Activated naive CD4-positive, alpha-beta T cell treated with anti-CD3 and anti-CD28 coated beads, Interleukin-2, amount 10 ng/mL, durations not matched to agents 7 days and 5 days (primary cell): Measurements from ENCODE around the gene PRKAR1B.
A peak's percentile ranks its signal among the peaks of the same experiment; 100 is the strongest.
"Not testable (repeated sequence)": the region's sequence is repeated elsewhere in the genome, so short reads cannot be mapped to it uniquely, and the experiment has no call there.

Source experiments
- CTCF ChIA-PET: fragments of 350-600 bp; sonication (Branson Sonifier 250); formaldehyde crosslinking; loops from one replicate; lab custom pipeline; 2021; ENCODE audit warnings: antibody characterized with exemption; lab: Charles Lee
- DNase-seq: peaks from one replicate; pipeline ENCODE4 v3.0.0-alpha.2; 2020
- H3K27ac Mint-ChIP-seq: one replicate; pipeline ENCODE4 v1.8.0; 2021; ENCODE audit warnings: mild to moderate bottlenecking, moderate library complexity, mixed read lengths
- H3K27me3 Mint-ChIP-seq: one replicate; pipeline ENCODE4 v1.8.0; 2021; ENCODE audit warnings: mild to moderate bottlenecking, mixed read lengths
- H3K36me3 Mint-ChIP-seq: one replicate; pipeline ENCODE4 v1.8.0; 2021; ENCODE audit warnings: mixed read lengths
- H3K4me1 Mint-ChIP-seq: one replicate; pipeline ENCODE4 v1.8.0; 2021; ENCODE audit warnings: mixed read lengths
- H3K4me3 Mint-ChIP-seq: one replicate; pipeline ENCODE4 v1.8.0; 2021; ENCODE audit warnings: mild to moderate bottlenecking, moderate library complexity, mixed read lengths
- H3K9me3 Mint-ChIP-seq: one replicate; pipeline ENCODE4 v1.8.0; 2021; ENCODE audit warnings: mixed read lengths

PRKAR1B gene

GRCh38 chr7:611837-612236, 115.2 kb downstream of the PRKAR1B start:
- Mint-ChIP-seq H3K36me3 (peaks cover 11% of the 10 kb centered on the region), H3K4me1 (peaks cover 76% of the 10 kb centered on the region)
- H3K27ac Mint-ChIP-seq, H3K4me3 Mint-ChIP-seq, H3K9me3 Mint-ChIP-seq, H3K27me3 Mint-ChIP-seq, CTCF ChIA-PET, DNase-seq: not testable (repeated sequence)

GRCh38 chr7:611281-611810, 115.7 kb downstream of the PRKAR1B start:
- H3K36me3 Mint-ChIP-seq, result peaks cover 11% of the 10 kb centered on the region
- H3K27ac Mint-ChIP-seq, result no peak overlapping the region
- no peaks in the 10 kb centered on the region for H3K27me3 Mint-ChIP-seq
- no peaks in the 10 kb centered on the region for H3K9me3 Mint-ChIP-seq
- DNase-seq, result no peak
- no peak overlapping the region for H3K4me3 Mint-ChIP-seq
- peaks cover 71% of the 10 kb centered on the region for H3K4me1 Mint-ChIP-seq
- CTCF ChIA-PET, result no interaction called here

- H3K4me1 Mint-ChIP-seq, result peaks cover 68% of the 10 kb centered on the region
- CTCF ChIA-PET, result no interaction called here
- no peak for DNase-seq
- peaks cover 14% of the 10 kb centered on the region for H3K36me3 Mint-ChIP-seq
- H3K27ac Mint-ChIP-seq, result peak overlapping the region; percentile 26
- no peak overlapping the region for H3K4me3 Mint-ChIP-seq
- H3K9me3 Mint-ChIP-seq, result no peaks in the 10 kb centered on the region
- no peaks in the 10 kb centered on the region for H3K27me3 Mint-ChIP-seq
These were observed 116.4 kb downstream of the PRKAR1B start for GRCh38 chr7:610531-611280.

GRCh38 chr7:610141-610530, 116.9 kb downstream of the PRKAR1B start:
- H3K4me1 Mint-ChIP-seq, result peaks cover 64% of the 10 kb centered on the region
- H3K27me3 Mint-ChIP-seq, result no peaks in the 10 kb centered on the region
- no peak for DNase-seq
- H3K4me3 Mint-ChIP-seq, result no peak overlapping the region
- no peaks in the 10 kb centered on the region for H3K9me3 Mint-ChIP-seq
- CTCF ChIA-PET, result no interaction called here
- H3K27ac Mint-ChIP-seq, result no peak overlapping the region
- H3K36me3 Mint-ChIP-seq, result peaks cover 17% of the 10 kb centered on the region

- Mint-ChIP-seq H3K36me3 (peaks cover 24% of the 10 kb centered on the region), H3K4me1 (peaks cover 64% of the 10 kb centered on the region), H3K27ac (peak overlapping the region; percentile 78), H3K4me3 (no peak overlapping the region), H3K9me3 (peaks cover 4% of the 10 kb centered on the region), H3K27me3 (no peaks in the 10 kb centered on the region)
- no peak for DNase-seq
- CTCF ChIA-PET, result no interaction called here
These were observed 117.7 kb downstream of the PRKAR1B start for GRCh38 chr7:609365-609764.

- no peak for DNase-seq
- H3K4me1 Mint-ChIP-seq, result peaks cover 64% of the 10 kb centered on the region
These were observed 118.1 kb downstream of the PRKAR1B start for GRCh38 chr7:608954-609353.

GRCh38 chr7:608361-608760, 118.7 kb downstream of the PRKAR1B start:
- Mint-ChIP-seq H3K27me3 (no peaks in the 10 kb centered on the region), H3K9me3 (peaks cover 6% of the 10 kb centered on the region), H3K4me3 (no peak overlapping the region), H3K27ac (peak overlapping the region; percentile 77), H3K36me3 (peaks cover 27% of the 10 kb centered on the region), H3K4me1 (peaks cover 64% of the 10 kb centered on the region)
- CTCF ChIA-PET, result no interaction called here
- no peak for DNase-seq

More at GRCh38 chr7:608954-609353, 118.1 kb downstream of the PRKAR1B start:
- H3K36me3 Mint-ChIP-seq, result peaks cover 27% of the 10 kb centered on the region
- no peaks in the 10 kb centered on the region for H3K27me3 Mint-ChIP-seq
- no peak overlapping the region for H3K4me3 Mint-ChIP-seq
- CTCF ChIA-PET, result no interaction called here
- H3K27ac Mint-ChIP-seq, result peak overlapping the region; percentile 78
- peaks cover 6% of the 10 kb centered on the region for H3K9me3 Mint-ChIP-seq

GRCh38 chr7:607938-608337, 119.1 kb downstream of the PRKAR1B start:
- Mint-ChIP-seq H3K27ac (peak overlapping the region; percentile 49), H3K9me3 (peaks cover 6% of the 10 kb centered on the region)
- CTCF ChIA-PET, result no interaction called here

GRCh38 chr7:605661-606450, 121.2 kb downstream of the PRKAR1B start:
- Mint-ChIP-seq H3K27ac (peak overlapping the region; percentile 53), H3K4me3 (peak overlapping the region; percentile 16), H3K36me3 (peaks cover 27% of the 10 kb centered on the region), H3K4me1 (peaks cover 77% of the 10 kb centered on the region), H3K27me3 (no peaks in the 10 kb centered on the region), H3K9me3 (peaks cover 6% of the 10 kb centered on the region)
- CTCF ChIA-PET, result no interaction called here
- no peak for DNase-seq

More at GRCh38 chr7:607938-608337, 119.1 kb downstream of the PRKAR1B start:
- Mint-ChIP-seq H3K4me3 (no peak overlapping the region), H3K27me3 (no peaks in the 10 kb centered on the region), H3K36me3 (peaks cover 31% of the 10 kb centered on the region), H3K4me1 (peaks cover 65% of the 10 kb centered on the region)
- DNase-seq, result no peak

- Mint-ChIP-seq H3K4me3 (peak overlapping the region; percentile 85), H3K4me1 (peaks cover 75% of the 10 kb centered on the region), H3K9me3 (peaks cover 6% of the 10 kb centered on the region), H3K27ac (peak overlapping the region; percentile 99), H3K27me3 (no peaks in the 10 kb centered on the region), H3K36me3 (peaks cover 26% of the 10 kb centered on the region)
- no peak for DNase-seq
- CTCF ChIA-PET, result interaction anchor here (1.2 kb wide), 1 partner anchor 10 kb away, joined by 3 read pairs; no protein-coding TSS in a partner anchor
These were observed 122.1 kb downstream of the PRKAR1B start for GRCh38 chr7:604884-605531.

GRCh38 chr7:604001-604883, 122.8 kb downstream of the PRKAR1B start:
- Mint-ChIP-seq H3K4me1 (peaks cover 70% of the 10 kb centered on the region), H3K4me3 (peak overlapping the region; percentile 85), H3K27ac (peak overlapping the region; percentile 99), H3K27me3 (no peaks in the 10 kb centered on the region), H3K36me3 (peaks cover 25% of the 10 kb centered on the region), H3K9me3 (peaks cover 6% of the 10 kb centered on the region)
- CTCF ChIA-PET, result interaction anchor here (1.2 kb wide), 1 partner anchor 11 kb away, joined by 3 read pairs; no protein-coding TSS in a partner anchor
- DNase-seq, result peak; percentile 95

GRCh38 chr7:603152-603951, 123.7 kb downstream of the PRKAR1B start:
- peak; percentile 32 for DNase-seq
- peaks cover 65% of the 10 kb centered on the region for H3K4me1 Mint-ChIP-seq
- H3K27me3 Mint-ChIP-seq, result no peaks in the 10 kb centered on the region
- H3K27ac Mint-ChIP-seq, result peak overlapping the region; percentile 99
- H3K4me3 Mint-ChIP-seq, result peak overlapping the region; percentile 21
- CTCF ChIA-PET, result no interaction called here
- peaks cover 25% of the 10 kb centered on the region for H3K36me3 Mint-ChIP-seq
- H3K9me3 Mint-ChIP-seq, result peaks cover 6% of the 10 kb centered on the region
